Suppressor macrophage treated with lipopolysaccharide for 1 hour (primary cell): ENCODE results near the gene DPF3.

ENCODE experiments used
- DNase-seq, 3 donors: peaks; one replicate each; pipeline ENCODE4 v3.0.0-alpha.2; 2020 to 2022

The DPF3 gene

GRCh38 chr14:72833174-72833573 lies 60.7 kb downstream of the DPF3 start:
- no peak for DNase-seq

DNA sequence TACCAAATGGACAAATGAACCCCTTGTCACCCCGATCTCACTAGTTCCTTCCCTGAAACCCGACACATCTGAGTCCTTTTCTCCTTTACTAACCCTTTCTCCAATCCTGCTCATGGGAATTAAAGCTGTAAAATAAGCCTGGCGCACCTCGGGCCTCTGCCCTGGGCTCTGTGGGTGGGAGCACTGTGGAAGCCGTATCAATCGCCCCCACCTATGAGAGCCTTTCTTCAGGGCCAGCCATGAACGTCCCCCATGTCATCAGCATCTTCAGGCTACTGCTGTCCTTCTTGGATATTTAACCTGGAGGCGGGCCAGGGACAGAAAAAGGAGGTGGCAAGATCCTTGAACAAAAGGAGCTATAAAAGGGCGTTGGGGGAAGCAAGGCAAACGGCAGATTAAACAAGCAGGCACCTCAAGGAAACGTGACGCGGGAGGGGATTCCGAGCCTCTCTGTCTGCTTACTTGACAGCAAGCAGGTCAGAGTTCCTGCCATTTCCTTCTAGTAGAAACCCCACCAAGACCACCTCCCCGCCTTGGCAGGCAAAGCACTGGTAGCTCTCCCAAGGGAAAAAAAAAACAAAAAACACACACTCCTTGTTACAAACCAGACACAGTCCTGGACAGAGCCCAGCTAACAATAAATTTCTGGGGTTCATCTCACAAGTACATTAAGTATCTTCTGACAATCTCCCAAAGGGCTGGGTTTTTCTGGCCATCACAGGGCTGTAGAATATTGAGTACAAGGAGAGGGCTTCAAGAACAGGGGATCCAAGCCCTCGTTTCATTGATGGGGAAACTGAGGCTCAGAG lies 62.9 kb downstream of the DPF3 start:
- DNase-seq: no peak

- no peak for DNase-seq
Measured at GRCh38 chr14:72830356-72830755, 63.5 kb downstream of the DPF3 start.

DNA sequence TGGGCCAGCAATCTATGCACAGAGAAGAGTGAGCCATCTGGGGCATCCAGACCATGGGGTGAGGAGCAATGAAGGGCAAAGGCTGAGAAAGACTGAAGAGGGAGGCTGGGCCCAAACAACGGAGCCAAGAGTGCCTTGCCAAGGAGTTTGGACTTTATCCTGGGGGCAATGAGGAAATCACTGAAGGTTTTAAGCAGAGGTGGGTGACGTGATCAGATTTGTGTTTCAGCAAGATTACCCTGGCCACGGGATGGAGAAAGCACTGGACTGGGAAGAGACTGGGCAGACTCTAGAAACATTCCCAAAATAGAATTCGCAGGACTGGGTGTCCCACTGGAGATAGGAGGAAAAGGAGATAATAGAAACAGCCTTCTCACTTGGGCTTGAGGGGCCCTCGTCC lies 65.3 kb downstream of the DPF3 start:
- DNase-seq: no peak

GRCh38 chr14:72826039-72826438 lies 67.9 kb downstream of the DPF3 start:
- no peak for DNase-seq

GRCh38 chr14:72825486-72825885 lies 68.4 kb downstream of the DPF3 start:
- DNase-seq: no peak

- DNase-seq: no peak
Measured at GRCh38 chr14:72824051-72824450, 69.8 kb downstream of the DPF3 start.

- no peak for DNase-seq
Measured at GRCh38 chr14:72822946-72823611, 70.8 kb downstream of the DPF3 start.

DNA sequence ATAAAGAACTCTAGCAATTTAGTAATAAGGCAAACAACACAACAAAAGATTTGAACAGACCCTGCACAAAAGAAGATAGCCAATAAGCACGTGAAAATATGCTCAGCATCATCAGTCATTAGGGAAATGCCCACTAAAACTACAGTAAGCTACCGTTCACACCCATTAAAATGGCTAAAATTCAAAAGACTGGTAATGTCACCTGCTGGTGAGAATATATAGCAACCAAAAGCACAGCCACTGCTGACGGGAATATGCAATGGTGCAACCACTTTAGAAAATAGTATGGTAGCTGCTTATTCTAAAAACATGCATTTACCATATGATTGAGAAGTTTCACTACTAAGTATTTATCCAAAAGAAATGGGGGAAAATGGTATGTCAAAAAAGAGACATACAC lies 74.9 kb downstream of the DPF3 start:
- DNase-seq: no peak

- no peak for DNase-seq
Measured at GRCh38 chr14:72816287-72816686, 77.6 kb downstream of the DPF3 start.

- DNase-seq: no peak
Measured at GRCh38 chr14:72815430-72815829, 78.5 kb downstream of the DPF3 start.

GRCh38 chr14:72812292-72812851 lies 81.5 kb downstream of the DPF3 start:
- no peak for DNase-seq

DNA sequence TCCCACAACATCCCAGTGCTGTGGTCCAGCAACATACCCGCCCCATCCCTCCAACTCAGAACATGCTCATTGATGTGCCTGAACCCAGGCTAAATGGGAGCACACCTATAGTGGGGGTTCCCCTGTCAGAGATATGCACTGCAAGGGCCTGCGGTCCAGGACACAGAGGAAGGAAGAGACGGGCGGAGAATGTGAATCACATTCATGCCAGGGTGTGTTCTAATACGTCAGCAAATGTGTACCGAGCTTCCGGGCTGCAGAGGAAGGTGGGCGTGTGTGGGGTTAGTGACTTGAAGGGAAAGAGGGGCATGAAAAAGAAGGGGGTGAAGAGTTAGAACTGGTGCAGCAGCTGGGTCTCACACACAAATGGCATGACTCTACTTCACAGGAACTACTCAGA lies 83.7 kb downstream of the DPF3 start:
- no peak for DNase-seq

GRCh38 chr14:72809063-72809462 lies 84.8 kb downstream of the DPF3 start:
- DNase-seq: no peak

- no peak for DNase-seq
Measured at GRCh38 chr14:72808564-72808963, 85.3 kb downstream of the DPF3 start.

GRCh38 chr14:72802588-72802946 lies 91.3 kb downstream of the DPF3 start:
- DNase-seq: no peak

DNA sequence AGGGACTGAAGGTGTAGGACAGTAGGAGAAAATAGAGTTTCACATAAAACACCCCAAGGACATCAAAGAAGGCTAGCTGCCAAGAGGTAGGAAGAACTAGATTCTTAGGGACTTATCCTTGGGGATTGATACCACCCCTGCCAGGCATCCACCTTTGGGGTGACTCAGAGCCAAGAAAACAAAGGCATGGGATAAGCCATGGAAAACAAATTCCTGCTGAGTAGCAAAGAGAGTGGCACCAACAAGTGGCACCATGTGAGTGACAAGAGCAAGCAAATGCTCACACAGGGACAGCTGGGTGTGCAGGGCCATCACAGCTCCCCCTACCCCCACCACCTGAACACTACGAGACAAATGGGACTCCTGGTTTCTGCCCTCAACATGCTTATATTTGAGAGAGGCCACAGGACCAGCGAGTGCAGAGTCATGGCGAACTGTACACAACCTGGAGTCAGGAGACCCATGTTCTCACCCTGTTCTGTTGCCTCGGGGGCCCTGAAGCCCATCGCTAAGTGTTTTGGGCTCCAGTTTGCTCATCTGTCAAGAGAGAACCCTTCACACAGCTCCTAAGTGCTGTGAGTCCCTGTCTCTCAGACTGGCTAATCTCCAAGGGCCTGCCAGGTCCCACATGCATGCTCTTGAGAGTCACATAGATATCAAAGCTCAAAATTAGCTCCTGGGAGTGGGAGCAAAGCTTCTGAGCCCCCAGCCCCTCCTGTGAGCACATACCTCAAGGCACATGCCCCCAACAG lies 91.9 kb downstream of the DPF3 start:
- DNase-seq: no peak

GRCh38 chr14:72801381-72801812 lies 92.5 kb downstream of the DPF3 start:
- no peak for DNase-seq

DNA sequence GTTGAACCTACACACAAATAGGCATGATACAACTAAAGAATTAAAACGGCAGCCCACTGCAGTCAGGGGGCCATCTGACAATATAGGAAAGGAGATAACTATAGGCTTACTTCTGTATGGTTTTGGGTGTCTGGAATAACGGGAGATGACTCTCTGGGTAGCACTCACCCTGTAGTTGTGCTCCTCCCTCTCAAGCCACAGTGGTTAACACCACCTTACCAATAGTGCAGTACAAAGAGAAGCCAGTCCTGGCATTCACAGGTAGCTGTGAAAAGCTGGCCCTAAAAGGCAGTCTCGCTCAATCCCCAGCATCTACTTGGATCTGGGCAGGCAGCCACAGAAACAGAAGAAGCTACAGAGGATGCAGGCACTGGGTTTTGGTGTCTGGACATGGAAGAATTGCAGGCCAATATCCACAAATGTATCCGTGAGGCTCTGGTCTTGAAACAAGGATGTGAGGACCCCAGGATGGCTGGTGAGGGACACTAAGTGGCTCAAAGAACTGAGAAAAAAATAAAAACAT lies 93.0 kb downstream of the DPF3 start:
- DNase-seq: no peak

GRCh38 chr14:72800296-72800695 lies 93.6 kb downstream of the DPF3 start:
- no peak for DNase-seq

DNA sequence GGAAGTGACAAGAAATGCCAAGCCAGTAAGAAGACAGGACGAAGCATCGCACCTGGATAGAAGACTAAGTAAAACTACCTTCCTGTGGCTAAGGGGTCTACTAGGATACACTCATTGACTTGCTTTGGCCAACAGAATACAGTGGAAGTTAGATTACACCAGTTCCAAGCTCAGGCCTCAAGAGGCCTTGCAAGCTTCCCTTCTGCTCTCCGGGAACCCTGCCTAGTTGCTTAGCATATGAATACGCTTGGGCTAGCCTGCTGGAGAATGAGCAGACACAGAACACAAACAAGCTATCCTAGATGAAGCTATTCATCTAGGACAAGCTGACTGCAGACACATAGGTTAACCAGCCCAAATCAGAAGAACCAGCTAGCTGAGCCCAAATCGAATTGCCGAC lies 97.0 kb downstream of the DPF3 start:
- DNase-seq: no peak

DNA sequence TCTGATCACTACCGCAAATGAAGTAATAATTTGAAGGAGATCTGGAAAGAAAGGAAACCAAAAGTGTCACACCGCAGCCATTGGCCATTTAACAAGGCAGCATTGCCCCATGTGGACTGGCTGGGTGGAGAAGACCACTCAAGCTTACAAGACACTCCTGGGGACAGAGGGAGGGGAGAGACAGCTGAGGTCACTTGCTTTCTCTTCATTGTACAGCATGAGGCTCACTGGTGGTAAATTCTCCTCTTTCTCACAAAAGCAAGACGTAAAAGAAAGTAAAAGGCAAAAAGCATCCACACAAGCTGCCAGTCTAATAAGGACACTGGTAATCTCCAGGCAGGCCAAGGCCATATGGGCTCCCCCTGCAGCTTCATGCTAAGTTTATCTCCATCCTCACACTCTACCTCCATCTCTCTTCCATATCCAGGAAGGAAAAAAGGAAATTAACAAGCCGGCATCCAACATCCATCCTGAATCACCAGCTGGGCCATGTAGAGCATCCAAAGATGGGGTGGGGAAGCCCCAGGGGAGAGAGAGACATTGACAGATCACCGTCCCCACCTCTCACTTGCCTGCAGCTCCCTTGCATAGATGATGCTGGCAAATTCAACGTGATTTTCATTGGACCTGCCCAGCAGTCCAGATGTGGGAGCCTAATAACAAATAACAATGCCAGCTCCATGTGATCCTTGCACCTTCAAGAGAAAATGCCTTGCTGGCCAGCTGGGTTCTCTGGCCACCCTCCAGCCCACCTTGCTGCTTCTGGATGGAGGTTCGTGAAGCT lies 100.6 kb downstream of the DPF3 start:
- DNase-seq: no peak
